Measurements from ENCODE around the gene SH2D2A.

SH2D2A gene

DNA sequence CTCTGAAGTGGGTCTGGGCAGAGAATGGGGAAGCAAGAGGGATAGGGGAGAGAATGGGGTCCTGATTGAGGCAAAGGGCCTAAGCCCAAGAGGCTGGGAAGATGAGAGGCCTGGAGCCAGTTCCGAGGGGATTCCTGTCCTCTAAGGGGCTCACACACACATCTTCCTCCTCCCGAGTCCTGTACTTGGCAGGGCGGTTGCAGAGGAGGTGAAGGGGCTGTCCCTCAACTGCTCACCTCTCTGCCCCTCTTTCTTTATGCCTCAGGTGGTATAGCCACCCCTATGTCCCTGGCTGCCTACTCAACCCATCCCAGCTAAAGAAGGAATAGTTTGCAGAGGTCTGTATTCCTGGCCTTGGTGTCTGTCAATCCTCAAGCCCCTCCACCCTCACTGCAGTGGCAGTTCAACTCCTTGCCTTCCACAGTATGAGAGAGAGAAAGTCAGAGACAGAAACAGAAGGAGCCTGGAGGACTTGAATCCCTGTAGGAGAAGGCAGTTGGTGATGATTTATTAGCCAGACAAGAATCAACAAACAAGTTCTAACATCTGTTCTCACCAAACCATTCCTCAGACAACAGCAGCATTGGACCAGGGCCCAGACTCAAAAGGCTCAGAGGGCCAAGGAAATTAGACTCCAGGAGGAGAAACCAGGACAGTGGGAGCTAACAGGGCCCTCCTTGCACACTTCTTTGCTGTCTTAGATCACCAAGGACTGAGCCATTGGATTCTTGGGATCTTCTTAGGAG, 10.7 kb downstream of the SH2D2A start:
- no peaks in the 10 kb centered on the region for H3K9me2 ChIP-seq (ENCODE audit: low read depth, low read length)
- no peak overlapping the region for H2AFZ ChIP-seq (ENCODE audit: low read length)
- no peaks in the 10 kb centered on the region for H3K4me1 ChIP-seq (ENCODE audit: insufficient read depth, low read length, severe bottlenecking)
- no peaks in the 10 kb centered on the region for H3K27me3 ChIP-seq (ENCODE audit: insufficient read depth, low read length)
- H3K9me3 ChIP-seq (ENCODE audit: low read length), result no peaks in the 10 kb centered on the region
- H4K20me1 ChIP-seq (ENCODE audit: insufficient read depth, low read length), result no peaks in the 10 kb centered on the region
- H3K9ac ChIP-seq (ENCODE audit: low read length), result no peak overlapping the region
- H3F3A ChIP-seq (ENCODE audit: insufficient read depth, low read length), result no peaks in the 10 kb centered on the region
- H3K79me2 ChIP-seq (ENCODE audit: insufficient read depth, low read length), result no peaks in the 10 kb centered on the region
- no peak overlapping the region for H3K4me3 ChIP-seq (ENCODE audit: low read depth, low read length, poor library complexity, severe bottlenecking)
- H3K4me2 ChIP-seq (ENCODE audit: low read length), result no peak overlapping the region
- TF ChIP-seq EZH2 (IDR thresholded peaks at IDR 0.05; ENCODE audit: borderline replicate concordance, low read length), result no peak
- TF ChIP-seq, protein P1, sequence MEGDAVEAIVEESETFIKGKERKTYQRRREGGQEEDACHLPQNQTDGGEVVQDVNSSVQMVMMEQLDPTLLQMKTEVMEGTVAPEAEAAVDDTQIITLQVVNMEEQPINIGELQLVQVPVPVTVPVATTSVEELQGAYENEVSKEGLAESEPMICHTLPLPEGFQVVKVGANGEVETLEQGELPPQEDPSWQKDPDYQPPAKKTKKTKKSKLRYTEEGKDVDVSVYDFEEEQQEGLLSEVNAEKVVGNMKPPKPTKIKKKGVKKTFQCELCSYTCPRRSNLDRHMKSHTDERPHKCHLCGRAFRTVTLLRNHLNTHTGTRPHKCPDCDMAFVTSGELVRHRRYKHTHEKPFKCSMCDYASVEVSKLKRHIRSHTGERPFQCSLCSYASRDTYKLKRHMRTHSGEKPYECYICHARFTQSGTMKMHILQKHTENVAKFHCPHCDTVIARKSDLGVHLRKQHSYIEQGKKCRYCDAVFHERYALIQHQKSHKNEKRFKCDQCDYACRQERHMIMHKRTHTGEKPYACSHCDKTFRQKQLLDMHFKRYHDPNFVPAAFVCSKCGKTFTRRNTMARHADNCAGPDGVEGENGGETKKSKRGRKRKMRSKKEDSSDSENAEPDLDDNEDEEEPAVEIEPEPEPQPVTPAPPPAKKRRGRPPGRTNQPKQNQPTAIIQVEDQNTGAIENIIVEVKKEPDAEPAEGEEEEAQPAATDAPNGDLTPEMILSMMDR (IDR thresholded peaks at IDR 0.05; ENCODE audit: low read length), result no peak
- H3K36me3 ChIP-seq (ENCODE audit: insufficient read depth, low read length), result peaks cover 13% of the 10 kb centered on the region
- no peak overlapping the region for H3K27ac ChIP-seq (ENCODE audit: low read depth, low read length, poor library complexity, severe bottlenecking)

DNA sequence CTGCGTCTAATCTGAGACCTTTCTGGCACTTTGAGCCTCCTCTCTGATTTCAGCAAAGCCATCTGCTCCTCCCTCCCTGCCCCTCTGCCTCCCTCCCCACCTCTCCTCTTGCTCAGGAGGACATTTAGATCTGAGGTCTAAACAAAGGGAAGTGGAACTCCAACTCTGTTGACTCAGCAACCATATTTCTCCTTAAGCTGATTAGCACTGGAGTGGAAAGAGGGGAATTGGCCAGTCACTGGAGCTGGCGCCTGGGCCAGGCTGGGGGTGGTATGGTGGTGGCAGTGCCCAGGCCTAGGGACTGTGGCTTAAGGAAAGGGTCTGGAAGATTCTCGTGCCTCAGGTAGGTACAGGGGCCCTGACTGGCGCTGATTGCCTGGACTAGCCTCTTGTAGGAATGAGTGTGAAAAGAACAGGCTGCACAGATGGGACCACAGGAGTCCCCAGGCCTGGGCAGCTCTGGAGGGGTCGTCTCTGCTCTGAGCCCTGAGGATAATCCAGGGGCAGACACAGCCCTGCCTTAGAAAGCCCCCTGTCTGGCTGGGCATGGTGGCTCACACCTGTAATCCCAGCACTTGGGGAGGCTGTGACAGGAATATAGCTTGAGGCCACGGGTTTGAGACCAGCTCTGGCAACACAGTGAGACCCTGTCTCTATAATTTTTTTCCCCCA, 11.9 kb downstream of the SH2D2A start:
- Histone ChIP-seq H3K9ac (ENCODE audit: low read length) (no peak overlapping the region), H3K9me3 (ENCODE audit: low read length) (no peaks in the 10 kb centered on the region), H2AFZ (ENCODE audit: low read length) (no peak overlapping the region), H3K9me2 (ENCODE audit: low read depth, low read length) (no peaks in the 10 kb centered on the region), H3F3A (ENCODE audit: insufficient read depth, low read length) (no peaks in the 10 kb centered on the region), H3K27ac (ENCODE audit: low read depth, low read length, poor library complexity, severe bottlenecking) (no peak overlapping the region), H3K27me3 (ENCODE audit: insufficient read depth, low read length) (no peaks in the 10 kb centered on the region), H3K4me2 (ENCODE audit: low read length) (no peak overlapping the region), H3K4me1 (ENCODE audit: insufficient read depth, low read length, severe bottlenecking) (no peaks in the 10 kb centered on the region), H4K20me1 (ENCODE audit: insufficient read depth, low read length) (no peaks in the 10 kb centered on the region), H3K79me2 (ENCODE audit: insufficient read depth, low read length) (no peaks in the 10 kb centered on the region), H3K36me3 (ENCODE audit: insufficient read depth, low read length) (peaks cover 26% of the 10 kb centered on the region), H3K4me3 (ENCODE audit: low read depth, low read length, poor library complexity, severe bottlenecking) (no peak overlapping the region)
- TF ChIP-seq, protein P1 (IDR thresholded peaks at IDR 0.05; ENCODE audit: low read length), result no peak
- TF ChIP-seq EZH2 (IDR thresholded peaks at IDR 0.05; ENCODE audit: borderline replicate concordance, low read length), result no peak

DNA sequence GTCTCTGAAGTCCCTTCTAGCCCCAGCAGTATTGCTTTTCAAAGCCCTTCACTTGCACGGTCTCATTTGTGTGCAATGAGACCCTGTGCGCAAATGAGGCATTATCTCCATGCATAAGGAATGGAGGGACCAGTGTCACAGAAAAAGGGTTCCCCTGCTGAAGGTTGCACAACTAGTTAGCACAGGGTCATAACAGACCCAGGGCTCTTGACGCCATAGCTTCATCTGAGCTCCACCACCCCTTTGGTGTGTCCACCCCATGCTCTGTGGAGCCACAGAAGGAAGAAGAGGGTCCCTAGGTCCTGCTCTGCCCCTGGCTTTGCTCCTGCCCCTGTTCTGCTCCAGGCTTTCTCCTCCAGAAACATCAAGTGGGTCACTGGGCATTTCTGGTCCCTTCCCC, 12.6 kb downstream of the SH2D2A start:
- TF ChIP-seq EZH2 (IDR thresholded peaks at IDR 0.05; ENCODE audit: borderline replicate concordance, low read length), result no peak
- TF ChIP-seq, protein P1 (IDR thresholded peaks at IDR 0.05; ENCODE audit: low read length), result no peak
- H3F3A ChIP-seq (ENCODE audit: insufficient read depth, low read length), result no peaks in the 10 kb centered on the region
- H3K27me3 ChIP-seq (ENCODE audit: insufficient read depth, low read length), result no peaks in the 10 kb centered on the region
- no peak overlapping the region for H3K4me2 ChIP-seq (ENCODE audit: low read length)
- H4K20me1 ChIP-seq (ENCODE audit: insufficient read depth, low read length), result no peaks in the 10 kb centered on the region
- H3K4me3 ChIP-seq (ENCODE audit: low read depth, low read length, poor library complexity, severe bottlenecking), result no peak overlapping the region
- H3K79me2 ChIP-seq (ENCODE audit: insufficient read depth, low read length), result no peaks in the 10 kb centered on the region
- H3K4me1 ChIP-seq (ENCODE audit: insufficient read depth, low read length, severe bottlenecking), result no peaks in the 10 kb centered on the region
- no peak overlapping the region for H2AFZ ChIP-seq (ENCODE audit: low read length)
- no peak overlapping the region for H3K27ac ChIP-seq (ENCODE audit: low read depth, low read length, poor library complexity, severe bottlenecking)
- no peaks in the 10 kb centered on the region for H3K9me3 ChIP-seq (ENCODE audit: low read length)
- no peaks in the 10 kb centered on the region for H3K9me2 ChIP-seq (ENCODE audit: low read depth, low read length)
- H3K36me3 ChIP-seq (ENCODE audit: insufficient read depth, low read length), result peaks cover 32% of the 10 kb centered on the region
- H3K9ac ChIP-seq (ENCODE audit: low read length), result no peak overlapping the region
